Measurements from ENCODE around the gene F7.

GRCh38 chr13:113113846-113114271 is 8.3 kb downstream of the F7 start:
- no peak for TF ChIP-seq ARNT (IDR thresholded peaks at IDR 0.05)
- no peak for TF ChIP-seq FOXM1 (IDR thresholded peaks at IDR 0.05; ENCODE audit: borderline replicate concordance)
- no peak for TF ChIP-seq SUZ12 (IDR thresholded peaks at IDR 0.05)
- TF ChIP-seq SP1 (IDR thresholded peaks at IDR 0.05): no peak
- no peak for TF ChIP-seq FOXK2 (IDR thresholded peaks at IDR 0.05)
- TF ChIP-seq TARDBP (IDR thresholded peaks at IDR 0.05): no peak

Measured in HEK293T (cell line).